ENCODE data around the gene PCBD1.

PCBD1 gene

GRCh38 chr10:70901276-70901878 lies 13.0 kb upstream of the PCBD1 start:
- no peak for DNase-seq

- DNase-seq = no peak
Observed at GRCh38 chr10:70899096-70899495, 10.7 kb upstream of the PCBD1 start.

- no peak for DNase-seq
Observed at GRCh38 chr10:70898687-70899086, 10.3 kb upstream of the PCBD1 start.

- DNase-seq = no peak
Observed at GRCh38 chr10:70896551-70896950, 8.2 kb upstream of the PCBD1 start.

GRCh38 chr10:70894416-70894815 lies 6.1 kb upstream of the PCBD1 start:
- no peak for DNase-seq

GRCh38 chr10:70893227-70894006 lies 5.1 kb upstream of the PCBD1 start:
- DNase-seq = no peak

- DNase-seq = no peak
Observed at GRCh38 chr10:70892631-70893030, 4.3 kb upstream of the PCBD1 start.

GRCh38 chr10:70891627-70892026 lies 3.3 kb upstream of the PCBD1 start:
- DNase-seq = peak; percentile 23

- no peak for DNase-seq
Observed at GRCh38 chr10:70890917-70891431, 2.6 kb upstream of the PCBD1 start.

GRCh38 chr10:70889291-70889690 lies 926 bp upstream of the PCBD1 start:
- peak; percentile 22 for DNase-seq

GRCh38 chr10:70886921-70887665 lies 1.3 kb downstream of the PCBD1 start:
- DNase-seq = no peak

- DNase-seq = no peak
Observed at GRCh38 chr10:70885931-70886903, 2.1 kb downstream of the PCBD1 start.

- DNase-seq = no peak
Observed at GRCh38 chr10:70885481-70885880, 2.9 kb downstream of the PCBD1 start.

GRCh38 chr10:70884741-70885140 lies 3.6 kb downstream of the PCBD1 start:
- DNase-seq = no peak

GRCh38 chr10:70880077-70880534 lies 8.3 kb downstream of the PCBD1 start:
- DNase-seq = peak; percentile 68

- no peak for DNase-seq
Observed at GRCh38 chr10:70879207-70879606, 9.2 kb downstream of the PCBD1 start.

- no peak for DNase-seq
Observed at GRCh38 chr10:70874061-70874460, 14.3 kb downstream of the PCBD1 start.

GRCh38 chr10:70872291-70872690 lies 16.1 kb downstream of the PCBD1 start:
- DNase-seq = no peak

- no peak for DNase-seq
Observed at GRCh38 chr10:70866424-70866823, 21.9 kb downstream of the PCBD1 start.

- no peak for DNase-seq
Observed at GRCh38 chr10:70864935-70865334, 23.4 kb downstream of the PCBD1 start.

- no peak for DNase-seq
Observed at GRCh38 chr10:70863470-70864160, 24.8 kb downstream of the PCBD1 start.
